IPS DF 19.7 (cell line): ENCODE data around the gene SERTAD3.
A peak's percentile ranks its signal among the peaks of the same experiment; 100 is the strongest.

ENCODE experiments used
- DNase-seq: peaks from one replicate; pipeline ENCODE4 v3.0.0-alpha.2; 2013; ENCODE audit warnings: low read depth, low spot score

Gene SERTAD3

DNA sequence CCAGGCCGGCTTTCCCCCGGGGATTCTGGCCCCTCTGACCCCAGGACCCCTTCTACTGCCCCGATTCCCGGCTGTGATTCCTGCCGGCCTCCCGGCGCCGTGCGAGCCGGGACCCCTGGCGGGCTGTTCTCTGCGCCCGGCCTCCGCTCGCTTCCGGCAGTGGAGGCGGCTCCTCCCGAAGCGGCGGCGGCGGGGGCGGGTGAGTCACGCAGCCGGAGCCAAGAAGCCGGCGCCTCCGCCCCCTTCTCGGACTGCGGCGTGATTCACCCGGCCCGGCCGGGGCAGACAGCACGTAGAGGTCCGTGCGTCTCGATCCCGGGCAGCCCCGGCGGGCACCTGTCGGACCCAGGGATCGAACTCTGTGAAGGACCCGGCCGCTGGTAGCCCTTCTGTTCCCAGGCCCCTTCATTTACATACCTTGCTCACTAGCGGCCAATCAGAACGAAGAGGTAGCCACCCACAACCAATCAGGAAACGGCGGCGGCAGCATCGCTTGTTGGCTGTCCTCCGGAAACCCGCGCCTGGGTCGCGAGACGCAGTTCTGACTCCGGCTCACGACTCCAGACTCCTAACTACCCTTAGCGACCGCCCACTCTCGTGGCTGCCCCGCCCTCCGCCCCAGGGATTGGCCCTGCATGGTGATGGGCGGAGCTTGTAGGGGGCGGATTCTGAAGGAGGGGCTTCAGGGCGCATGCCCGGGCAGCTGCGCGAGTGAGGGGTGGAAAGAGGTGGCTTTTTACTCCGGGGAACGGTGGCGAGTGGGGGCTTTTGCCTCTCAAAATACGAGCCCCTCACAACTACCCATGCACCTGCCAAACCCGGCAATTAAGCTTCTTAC, 18.5 kb downstream of the SERTAD3 start, which contains the start of gene SERTAD1:
SERTAD1 (minus strand) TSS at position 543 of the 838 bp plus-strand sequence. CDS start 2,446 bp downstream, outside the sequence.
- peak; percentile 97 for DNase-seq

GRCh38 chr19:40424637-40425449, 19.3 kb downstream of the SERTAD3 start:
- DNase-seq = no peak

DNA sequence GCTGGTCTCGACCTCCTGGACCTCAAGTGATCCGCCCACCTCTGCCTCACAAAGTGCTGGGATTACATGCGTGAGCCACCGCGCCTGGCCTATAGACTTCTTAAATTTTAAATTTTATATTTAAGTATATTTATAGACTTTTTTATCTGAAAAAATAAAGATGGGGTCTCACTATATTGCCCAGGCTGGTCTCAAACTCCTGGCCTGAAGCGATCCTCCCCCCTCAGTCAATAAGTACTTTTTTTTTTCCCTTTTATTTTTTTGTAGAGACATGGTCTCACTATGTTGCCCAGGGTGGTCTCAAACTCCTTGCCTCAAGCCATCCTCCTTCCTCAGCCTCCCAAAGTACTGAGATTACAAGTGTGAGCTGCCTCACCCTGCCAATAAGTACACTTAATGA, 20.2 kb downstream of the SERTAD3 start:
- no peak for DNase-seq

GRCh38 chr19:40422748-40423566, 21.2 kb downstream of the SERTAD3 start:
- no peak for DNase-seq

DNA sequence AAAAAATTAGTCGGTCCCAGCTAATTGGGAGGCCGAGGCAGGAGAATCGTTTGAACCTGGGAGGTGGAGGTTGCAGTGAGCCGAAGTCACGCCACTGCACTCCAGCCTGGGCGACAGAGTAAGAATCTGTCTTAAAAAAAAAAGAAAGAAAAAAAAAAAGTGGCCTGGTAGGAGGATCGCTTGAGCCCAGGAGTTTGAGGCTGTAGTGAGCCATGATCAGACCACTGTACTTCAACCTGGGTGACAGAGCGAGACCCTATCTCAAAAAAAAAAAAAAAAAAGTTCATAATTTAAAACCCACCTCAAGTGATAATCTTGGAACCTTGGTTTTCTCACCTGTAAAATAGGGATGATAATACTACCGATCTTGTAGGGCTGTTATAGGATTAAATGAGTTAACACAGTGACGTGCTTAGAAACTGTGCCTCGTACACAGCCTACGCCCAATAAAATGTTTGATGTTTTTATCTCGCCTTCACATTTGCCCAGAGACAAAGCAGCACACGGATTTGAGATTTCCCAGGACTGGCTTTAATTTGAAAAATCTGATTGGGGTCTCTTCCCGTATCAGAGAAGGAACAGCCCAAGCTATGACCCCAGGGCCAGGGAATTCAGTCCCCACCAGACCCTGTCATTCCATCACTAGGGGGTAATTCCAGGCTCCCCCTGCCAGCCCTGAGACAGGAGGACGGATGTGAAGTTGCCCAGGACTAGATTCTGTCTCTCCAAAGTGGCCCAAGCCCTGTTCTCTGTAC, 22.0 kb downstream of the SERTAD3 start:
- DNase-seq = no peak

GRCh38 chr19:40420766-40421765, 23.1 kb downstream of the SERTAD3 start:
- DNase-seq = no peak

- no peak for DNase-seq
Observed at GRCh38 chr19:40420451-40420765, 23.7 kb downstream of the SERTAD3 start.

GRCh38 chr19:40419780-40420179, 24.4 kb downstream of the SERTAD3 start:
- no peak for DNase-seq

DNA sequence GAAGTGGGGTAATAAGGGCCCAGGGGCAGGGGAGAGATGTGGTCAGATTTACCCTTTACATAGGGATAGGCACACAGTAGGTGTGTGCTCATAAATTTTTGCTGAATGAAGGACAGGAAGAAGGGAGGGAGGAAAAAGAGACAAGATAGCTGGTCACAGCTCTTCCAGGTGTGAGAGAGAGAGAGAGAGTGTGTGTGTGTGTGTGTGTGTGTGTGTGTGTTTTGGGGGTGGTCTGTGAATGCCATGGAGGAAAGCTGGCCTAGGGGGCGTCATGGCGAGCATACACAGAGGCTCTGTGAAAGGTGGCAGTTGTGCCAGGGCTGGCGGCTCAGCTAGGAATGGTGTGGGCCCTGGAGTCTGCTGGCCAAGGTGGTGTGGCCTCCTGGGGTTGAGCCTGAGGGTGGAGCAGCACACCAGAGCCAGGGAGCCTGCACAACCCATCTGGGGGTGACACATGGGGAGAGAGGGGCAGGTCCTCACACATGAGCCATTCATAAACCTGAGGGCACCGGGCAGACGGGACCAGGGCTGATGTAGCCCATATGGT, 25.0 kb downstream of the SERTAD3 start:
- no peak for DNase-seq

DNA sequence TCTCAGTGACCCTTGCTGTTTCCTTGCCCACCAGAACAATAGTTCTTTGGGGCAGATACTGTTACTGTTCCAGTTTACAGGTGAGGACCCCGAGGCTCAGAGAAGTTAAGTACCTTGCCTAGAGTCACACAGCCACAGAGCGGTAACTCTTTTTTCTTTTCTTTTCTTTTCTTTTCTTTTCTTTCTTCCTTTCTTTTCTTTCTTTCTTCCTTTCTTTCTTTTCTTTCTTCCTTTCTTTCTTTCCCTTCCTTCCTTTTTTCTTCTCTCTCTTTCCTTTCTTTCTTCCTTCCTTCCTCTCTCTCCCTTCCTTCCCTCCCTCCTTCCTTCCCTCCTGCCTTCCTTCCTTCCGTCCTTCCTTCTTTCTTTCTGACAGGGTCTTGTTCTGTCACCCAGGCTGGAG, 26.1 kb downstream of the SERTAD3 start:
- DNase-seq = no peak

DNA sequence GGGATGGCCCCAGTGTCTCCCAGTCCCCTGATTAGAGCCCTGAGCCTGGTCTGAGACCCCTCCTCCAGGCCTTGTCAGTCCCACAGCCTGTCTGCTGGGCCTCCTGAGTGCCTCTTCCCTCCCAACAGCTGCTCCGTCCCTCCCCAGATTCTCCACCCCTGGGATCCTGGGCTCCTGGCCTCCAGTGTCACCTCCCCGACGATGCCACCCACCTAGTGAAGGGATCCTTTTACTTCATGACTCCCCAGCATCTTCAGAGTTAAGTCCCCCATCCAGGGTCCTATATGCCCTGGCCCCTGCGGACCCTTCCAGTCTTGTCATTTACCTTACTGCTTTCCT, 26.5 kb downstream of the SERTAD3 start:
- no peak for DNase-seq

- no peak for DNase-seq
Observed at GRCh38 chr19:40416918-40417642, 27.1 kb downstream of the SERTAD3 start.

DNA sequence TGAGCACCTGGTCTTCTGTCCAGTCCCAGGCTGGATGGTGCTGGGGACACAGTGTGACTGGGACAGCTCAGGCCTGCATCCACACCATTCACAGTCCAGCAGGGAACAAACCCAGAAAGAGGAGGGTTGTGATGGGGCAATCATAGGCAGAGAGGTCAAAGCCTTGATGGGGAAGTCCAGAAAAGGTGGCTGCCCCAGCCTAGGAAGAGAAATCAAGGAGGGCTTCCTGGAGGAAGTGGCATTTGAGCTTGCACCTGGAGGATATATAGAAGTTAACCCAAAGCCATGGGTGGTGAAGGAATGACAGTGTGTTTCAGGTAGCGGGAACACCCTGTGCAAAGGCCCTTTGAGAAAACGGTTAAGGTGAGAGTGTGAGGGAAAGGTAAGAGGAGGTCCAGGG, 28.4 kb downstream of the SERTAD3 start:
- DNase-seq = no peak

DNA sequence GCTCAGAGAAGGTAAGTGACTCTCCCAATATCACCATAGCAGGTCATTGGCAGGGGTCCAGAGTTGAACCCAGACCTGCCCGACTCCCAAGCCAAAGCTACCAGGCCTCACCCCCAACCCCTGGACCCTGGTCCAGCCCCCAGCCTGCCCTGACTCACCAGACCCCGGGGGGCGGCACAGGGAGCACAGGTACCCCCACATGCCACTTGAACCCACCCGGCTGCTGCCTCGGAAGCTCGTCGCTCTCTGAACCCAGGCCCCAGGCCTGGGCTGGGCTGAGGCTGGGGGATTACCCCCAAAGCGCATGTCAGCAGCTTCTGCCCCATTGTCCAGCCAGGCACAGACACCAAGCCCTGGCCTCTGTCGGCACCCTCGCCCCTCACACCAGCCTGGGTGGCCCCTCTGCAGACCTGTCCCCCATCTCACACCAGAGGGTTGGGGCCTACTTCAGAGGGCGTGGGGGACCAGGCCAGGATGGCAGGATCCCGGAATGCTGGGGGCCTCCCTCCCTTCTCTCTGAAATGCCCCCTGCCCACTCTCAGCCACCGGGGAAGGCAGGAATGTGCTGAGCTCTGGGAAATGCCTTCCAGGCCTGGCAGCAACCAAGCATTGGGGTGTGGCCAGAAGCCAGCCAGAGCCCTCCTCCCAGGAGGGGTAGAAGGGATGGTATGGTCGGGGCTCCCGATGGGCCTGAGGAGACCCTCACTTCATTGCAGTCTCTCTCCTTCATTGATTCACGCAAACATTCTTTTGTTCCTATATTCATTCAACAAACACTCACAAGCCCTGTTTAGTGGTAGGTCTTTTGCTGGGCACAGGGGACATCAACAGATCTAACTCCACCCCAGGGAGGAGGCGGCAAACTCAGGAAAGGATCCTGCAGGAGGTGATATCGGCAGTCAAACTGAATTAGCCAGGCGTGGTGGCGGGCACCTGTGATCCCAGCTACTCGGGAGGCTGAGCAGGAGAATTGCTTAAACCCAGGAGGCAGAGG, 29.3 kb downstream of the SERTAD3 start:
- no peak for DNase-seq

DNA sequence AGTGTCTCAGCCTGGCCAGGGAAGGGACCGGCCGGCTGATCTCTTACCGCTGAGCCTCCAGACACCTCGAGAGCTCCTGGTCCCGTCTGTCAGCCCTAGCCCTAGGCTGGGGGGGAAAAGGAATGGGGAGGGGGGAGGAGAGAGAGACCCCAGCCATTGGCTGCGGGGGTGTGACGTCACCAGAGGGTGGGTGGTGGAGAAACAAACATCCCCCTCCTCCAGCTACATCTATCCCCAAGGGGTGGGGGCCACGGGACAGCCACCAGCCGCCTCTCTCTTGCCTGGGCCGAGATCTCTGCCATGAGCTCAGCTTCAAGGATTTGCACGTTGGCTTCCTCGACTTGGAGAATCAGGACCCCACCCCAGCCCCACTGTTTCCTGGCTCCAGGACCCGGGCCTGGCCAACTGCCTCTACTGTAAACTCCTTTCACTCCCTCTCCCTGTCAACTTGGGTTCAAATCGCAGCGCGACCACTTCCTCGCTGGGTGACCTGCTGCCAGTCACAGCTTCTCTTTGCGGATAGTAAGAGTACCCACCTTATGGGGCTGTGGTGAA, 30.8 kb downstream of the SERTAD3 start, which contains the start of gene PRX:
PRX (minus strand) TSS at position 88 of the 555 bp plus-strand sequence. CDS start 5,446 bp downstream, outside the sequence.
- no peak for DNase-seq

DNA sequence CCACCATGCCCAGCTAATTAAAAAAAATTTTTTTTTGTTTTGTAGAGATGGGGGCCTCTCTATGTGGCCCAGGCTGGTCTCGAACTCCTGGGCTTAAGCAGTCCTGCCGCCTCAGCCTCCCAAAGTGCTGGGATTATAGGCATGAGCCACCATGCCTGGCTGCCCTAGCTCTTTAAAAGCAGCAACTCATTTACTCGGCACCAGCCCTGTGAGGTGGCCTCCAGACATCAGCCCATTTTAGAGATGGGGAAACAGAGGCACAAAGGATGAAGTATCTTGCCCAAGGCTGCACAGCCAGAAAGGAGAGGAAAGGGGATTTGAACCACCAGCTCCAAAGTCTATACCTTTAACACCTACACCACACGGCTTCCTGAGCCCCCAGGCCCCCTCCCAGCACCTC, 31.3 kb downstream of the SERTAD3 start:
- DNase-seq = no peak

DNA sequence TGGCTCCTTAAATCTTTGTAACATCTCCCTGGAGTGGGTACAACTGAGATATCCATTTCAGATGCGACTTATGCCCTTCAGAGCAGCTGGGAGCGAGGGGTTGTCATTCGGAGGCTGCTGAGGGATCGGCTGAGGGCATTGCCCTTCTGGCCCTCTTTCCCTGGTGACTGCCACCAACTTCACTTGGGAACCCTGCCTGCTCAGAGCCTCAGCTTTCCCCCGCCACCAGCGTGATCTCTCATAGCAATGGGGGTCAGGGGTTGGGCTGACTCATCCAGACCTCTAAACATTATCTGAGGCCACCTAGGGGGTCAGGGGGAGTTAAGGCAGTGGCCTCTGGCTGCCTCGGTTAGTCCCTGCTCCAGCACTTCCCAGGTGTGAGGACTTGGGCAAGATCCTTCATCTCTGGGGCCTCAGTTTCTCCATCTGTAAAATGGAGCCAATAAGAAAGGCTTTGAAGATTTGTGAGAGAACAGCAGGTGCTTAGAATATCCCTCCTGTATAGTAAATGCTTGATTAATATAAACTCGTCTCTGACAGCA, 32.1 kb downstream of the SERTAD3 start:
- DNase-seq = no peak
